ENCODE results near the gene FES. TPM values are rescaled to one million over a fixed set of nuclear protein-coding genes. Genes with fewer than 3 reads are reported as not detected.
"Not testable (repeated sequence)": the region's sequence is repeated elsewhere in the genome, so short reads cannot be mapped to it uniquely, and the experiment has no call there.

FES gene
- total RNA-seq, 6 experiments from 2014 or later: 0.41 to 1.4 (median 1.1) TPM

GRCh38 chr15:90845201-90845949 lies 38.9 kb upstream of the FES start:
- Mint-ChIP-seq H3K36me3 (ENCODE audit: low read depth) (no peaks in the 10 kb centered on the region), H3K27ac (peak overlapping the region; percentile 86), H3K9me3 (no peaks in the 10 kb centered on the region), H3K27me3 (ENCODE audit: insufficient read depth) (peaks cover 2% of the 10 kb centered on the region), H3K4me1 (ENCODE audit: low read depth) (peaks cover 12% of the 10 kb centered on the region), H3K4me3 (no peak overlapping the region)
- peak; percentile 85 for DNase-seq
- no peak for TF ChIP-seq CTCF (IDR thresholded peaks at IDR 0.05)

DNA sequence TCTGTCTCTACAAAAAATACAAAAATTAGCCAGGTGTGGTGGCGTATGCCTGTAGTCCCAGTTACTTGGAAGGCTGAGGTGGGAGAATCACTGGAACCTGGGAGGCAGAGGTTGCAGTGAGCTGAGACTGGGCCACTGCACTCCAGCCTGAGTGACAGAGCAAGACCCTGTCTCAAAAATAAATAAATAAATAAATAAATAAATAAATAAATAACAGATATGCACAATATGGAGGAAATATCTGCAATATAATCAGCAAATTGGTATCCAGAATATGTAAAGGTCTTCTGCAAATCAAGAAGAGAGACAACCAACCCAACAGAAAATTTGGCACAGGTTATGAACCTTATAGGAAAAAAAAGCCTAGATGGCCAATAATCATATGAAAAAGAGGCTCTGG lies 34.9 kb upstream of the FES start:
- not testable (repeated sequence) for H3K9me3 Mint-ChIP-seq; H3K36me3 Mint-ChIP-seq (ENCODE audit: low read depth); H3K4me3 Mint-ChIP-seq; H3K27ac Mint-ChIP-seq; H3K27me3 Mint-ChIP-seq (ENCODE audit: insufficient read depth); DNase-seq
- peaks cover 30% of the 10 kb centered on the region for H3K4me1 Mint-ChIP-seq (ENCODE audit: low read depth)

- Mint-ChIP-seq H3K27me3 (ENCODE audit: insufficient read depth) (peaks cover 2% of the 10 kb centered on the region), H3K27ac (no peak overlapping the region), H3K9me3 (no peaks in the 10 kb centered on the region), H3K4me1 (ENCODE audit: low read depth) (peaks cover 18% of the 10 kb centered on the region), H3K36me3 (ENCODE audit: low read depth) (no peaks in the 10 kb centered on the region), H3K4me3 (no peak overlapping the region)
- no peak for TF ChIP-seq CTCF (IDR thresholded peaks at IDR 0.05)
- DNase-seq: no peak
Observed at GRCh38 chr15:90851114-90851513, 33.2 kb upstream of the FES start.

GRCh38 chr15:90851940-90852339 lies 32.4 kb upstream of the FES start:
- Mint-ChIP-seq H3K9me3 (no peaks in the 10 kb centered on the region), H3K27ac (no peak overlapping the region), H3K4me1 (ENCODE audit: low read depth) (peaks cover 18% of the 10 kb centered on the region), H3K36me3 (ENCODE audit: low read depth) (no peaks in the 10 kb centered on the region), H3K27me3 (ENCODE audit: insufficient read depth) (peaks cover 2% of the 10 kb centered on the region), H3K4me3 (no peak overlapping the region)
- TF ChIP-seq CTCF (IDR thresholded peaks at IDR 0.05): no peak
- no peak for DNase-seq

GRCh38 chr15:90855139-90855538 lies 29.2 kb upstream of the FES start:
- peaks cover 29% of the 10 kb centered on the region for H3K4me1 Mint-ChIP-seq (ENCODE audit: low read depth)
- H3K27ac Mint-ChIP-seq: no peak overlapping the region

More at GRCh38 chr15:90855139-90855538, 29.2 kb upstream of the FES start:
- no peak overlapping the region for H3K4me3 Mint-ChIP-seq
- DNase-seq: no peak
- H3K9me3 Mint-ChIP-seq: no peaks in the 10 kb centered on the region
- no peaks in the 10 kb centered on the region; the same call in 1 of the 2 replicates for H3K27me3 Mint-ChIP-seq (ENCODE audit: insufficient read depth)
- TF ChIP-seq CTCF (IDR thresholded peaks at IDR 0.05): no peak
- no peaks in the 10 kb centered on the region for H3K36me3 Mint-ChIP-seq (ENCODE audit: low read depth)

All from HFFc6 (cell line).